ENCODE results near the gene CIPC. TPM values are rescaled to one million over a fixed set of nuclear protein-coding genes. Genes with fewer than 3 reads are reported as not detected.

Gene CIPC
- total and polyA plus RNA-seq, 9 of the 15 experiments (the other 6 are each of a cell fraction or from before 2014, with no cell fraction given), result 5.0 to 16.9 (median 10.7) TPM

DNA sequence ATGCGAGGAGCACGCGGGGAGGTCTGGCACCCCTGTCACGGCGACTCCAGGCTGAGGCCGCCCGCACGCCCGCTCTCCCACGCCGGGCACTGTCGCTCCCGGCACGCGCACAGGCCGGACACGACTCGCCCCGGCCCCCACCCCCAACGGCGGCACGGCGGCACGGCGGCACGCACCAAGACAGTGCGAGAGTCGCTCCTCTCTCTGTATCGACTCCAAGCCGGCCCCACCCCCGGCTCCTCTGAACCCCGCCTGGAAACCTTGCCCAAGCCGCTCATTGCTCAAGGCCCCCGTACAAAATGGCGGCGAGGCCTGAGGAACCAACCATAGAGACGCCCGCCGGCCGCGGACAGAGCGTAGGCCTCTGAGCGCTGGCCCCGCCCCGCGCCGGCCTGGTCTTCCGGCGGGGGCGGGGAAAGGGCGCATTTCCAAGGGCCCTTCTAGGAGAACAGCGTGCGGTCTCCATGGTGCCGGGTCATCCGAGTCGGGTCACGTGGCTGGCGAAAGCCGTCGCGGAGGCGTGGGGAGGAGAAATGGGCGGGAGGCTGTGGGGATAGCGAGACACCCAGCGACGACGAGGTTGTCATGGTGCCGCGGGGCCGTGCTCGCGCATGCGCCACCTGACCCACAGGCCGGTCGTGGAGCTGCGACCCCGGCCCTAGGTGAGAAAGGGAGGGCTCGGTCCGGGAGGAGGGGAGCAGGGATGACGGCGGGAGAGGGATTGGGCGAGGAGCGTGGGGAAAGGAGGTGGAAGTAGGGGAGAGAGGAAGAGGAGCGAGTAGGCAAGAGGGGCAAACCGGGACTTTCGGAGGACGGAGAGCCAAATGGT, at the start of gene CIPC (continued):
- TF ChIP-seq FOXJ2 (tag; IDR thresholded peaks at IDR 0.05), result 0 out of 2 replicates have a peak, but pooled peaks have one; percentile 24
- TF ChIP-seq KLF1 (tag; IDR thresholded peaks at IDR 0.05), result no peak
- no peak for TF ChIP-seq CBFA2T3 (IDR thresholded peaks at IDR 0.05)
- TF ChIP-seq SMAD2 (IDR thresholded peaks at IDR 0.05; ENCODE audit: low read depth, low read length), result no peak
- peak; percentile 92 for TF ChIP-seq HNRNPLL (IDR thresholded peaks at IDR 0.05; ENCODE audit: low read depth, low read length, poor library complexity, severe bottlenecking)
- TF ChIP-seq ZNF780A (CRISPR knock-in tag; IDR thresholded peaks at IDR 0.05), result no peak
- TF ChIP-seq TBP (optimal IDR thresholded peaks at IDR 0.05; ENCODE audit: low read depth, low read length), result peak; percentile 79
- TF ChIP-seq, protein P1, sequence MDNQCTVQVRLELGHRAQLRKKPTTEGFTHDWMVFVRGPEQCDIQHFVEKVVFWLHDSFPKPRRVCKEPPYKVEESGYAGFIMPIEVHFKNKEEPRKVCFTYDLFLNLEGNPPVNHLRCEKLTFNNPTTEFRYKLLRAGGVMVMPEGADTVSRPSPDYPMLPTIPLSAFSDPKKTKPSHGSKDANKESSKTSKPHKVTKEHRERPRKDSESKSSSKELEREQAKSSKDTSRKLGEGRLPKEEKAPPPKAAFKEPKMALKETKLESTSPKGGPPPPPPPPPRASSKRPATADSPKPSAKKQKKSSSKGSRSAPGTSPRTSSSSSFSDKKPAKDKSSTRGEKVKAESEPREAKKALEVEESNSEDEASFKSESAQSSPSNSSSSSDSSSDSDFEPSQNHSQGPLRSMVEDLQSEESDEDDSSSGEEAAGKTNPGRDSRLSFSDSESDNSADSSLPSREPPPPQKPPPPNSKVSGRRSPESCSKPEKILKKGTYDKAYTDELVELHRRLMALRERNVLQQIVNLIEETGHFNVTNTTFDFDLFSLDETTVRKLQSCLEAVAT (IDR thresholded peaks at IDR 0.05), result peak in 1 of 2 experiments; percentile 27; a peak in 1 of 4 replicates
- TF ChIP-seq, protein P2, sequence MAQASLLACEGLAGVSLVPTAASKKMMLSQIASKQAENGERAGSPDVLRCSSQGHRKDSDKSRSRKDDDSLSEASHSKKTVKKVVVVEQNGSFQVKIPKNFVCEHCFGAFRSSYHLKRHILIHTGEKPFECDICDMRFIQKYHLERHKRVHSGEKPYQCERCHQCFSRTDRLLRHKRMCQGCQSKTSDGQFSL (CRISPR knock-in tag; IDR thresholded peaks at IDR 0.05), result no peak
- TF ChIP-seq, protein P2 (tag; IDR thresholded peaks at IDR 0.05), result no peak
- no peak for TF ChIP-seq ZNF133 (CRISPR knock-in tag; IDR thresholded peaks at IDR 0.05)
- no peak for TF ChIP-seq ILF3 (IDR thresholded peaks at IDR 0.05; ENCODE audit: borderline replicate concordance)
- TF ChIP-seq SRSF7 (optimal IDR thresholded peaks at IDR 0.05; ENCODE audit: low read depth, low read length), result no peak
- TF ChIP-seq MXI1 (IDR thresholded peaks at IDR 0.05; ENCODE audit: low read depth, low read length), result no peak; the same call in 1 of the 2 replicates
- TF ChIP-seq SOX6 (IDR thresholded peaks at IDR 0.05), result no peak; the same call in none of the 2 replicates
- TF ChIP-seq BRF1 (IDR thresholded peaks at IDR 0.05; ENCODE audit: borderline replicate concordance, extremely low read depth, insufficient read length), result no peak
- TF ChIP-seq ILK (tag; IDR thresholded peaks at IDR 0.05; ENCODE audit: borderline replicate concordance, low read depth), result no peak
- TF ChIP-seq NCOA6 (IDR thresholded peaks at IDR 0.05), result no peak
- TF ChIP-seq NFRKB (IDR thresholded peaks at IDR 0.05; ENCODE audit: low read depth), result no peak
- TF ChIP-seq, protein P3, sequence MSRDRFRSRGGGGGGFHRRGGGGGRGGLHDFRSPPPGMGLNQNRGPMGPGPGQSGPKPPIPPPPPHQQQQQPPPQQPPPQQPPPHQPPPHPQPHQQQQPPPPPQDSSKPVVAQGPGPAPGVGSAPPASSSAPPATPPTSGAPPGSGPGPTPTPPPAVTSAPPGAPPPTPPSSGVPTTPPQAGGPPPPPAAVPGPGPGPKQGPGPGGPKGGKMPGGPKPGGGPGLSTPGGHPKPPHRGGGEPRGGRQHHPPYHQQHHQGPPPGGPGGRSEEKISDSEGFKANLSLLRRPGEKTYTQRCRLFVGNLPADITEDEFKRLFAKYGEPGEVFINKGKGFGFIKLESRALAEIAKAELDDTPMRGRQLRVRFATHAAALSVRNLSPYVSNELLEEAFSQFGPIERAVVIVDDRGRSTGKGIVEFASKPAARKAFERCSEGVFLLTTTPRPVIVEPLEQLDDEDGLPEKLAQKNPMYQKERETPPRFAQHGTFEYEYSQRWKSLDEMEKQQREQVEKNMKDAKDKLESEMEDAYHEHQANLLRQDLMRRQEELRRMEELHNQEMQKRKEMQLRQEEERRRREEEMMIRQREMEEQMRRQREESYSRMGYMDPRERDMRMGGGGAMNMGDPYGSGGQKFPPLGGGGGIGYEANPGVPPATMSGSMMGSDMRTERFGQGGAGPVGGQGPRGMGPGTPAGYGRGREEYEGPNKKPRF (IDR thresholded peaks at IDR 0.05; ENCODE audit: low read depth, low read length), result no peak
- no peak for TF ChIP-seq RBM25 (IDR thresholded peaks at IDR 0.05; ENCODE audit: low read depth, low read length, severe bottlenecking)
- TF ChIP-seq ZNF384 (IDR thresholded peaks at IDR 0.05; ENCODE audit: low read depth, low read length), result no peak
- TF ChIP-seq IFI16 (CRISPR knock-in tag; IDR thresholded peaks at IDR 0.05), result no peak
- TF ChIP-seq ZNF12 (CRISPR knock-in tag; IDR thresholded peaks at IDR 0.05), result no peak
- TF ChIP-seq ZNF408 (CRISPR knock-in tag; IDR thresholded peaks at IDR 0.05; ENCODE audit: low read depth), result no peak
